Mammary epithelial cell (primary cell): Measurements from ENCODE around the gene TIMM13.

Experiments
- CTCF ChIP-seq, 2 donors: IDR thresholded peaks in 1 of 2; conservative IDR thresholded peaks in 1 of 2; 2 replicates each; pipeline ENCODE4 v1.5.1; 2011 to 2012; ENCODE audit warnings: inconsistent platforms in 2 of 2, low read length in 2 of 2, mild to moderate bottlenecking in 2 of 2, control low read depth in 1 of 2, low read depth in 1 of 2; ENCODE audit not compliant: insufficient read depth in 1 of 2; ENCODE audit errors: extremely low read depth in 1 of 2
- EZH2 ChIP-seq: IDR thresholded peaks from 2 replicates; pipeline ENCODE4 v1.6.1; 2012; ENCODE audit warnings: low read length, inconsistent platforms, borderline replicate concordance

GRCh38 chr19:2451138-2451537 is 23.8 kb upstream of the TIMM13 start:
- no peak for TF ChIP-seq CTCF (conservative IDR thresholded peaks at IDR 0.05 in 1 of 2, IDR thresholded peaks at IDR 0.05 in 1 of 2; ENCODE audit: extremely low read depth in 1 of 2, insufficient read depth in 1 of 2, low read depth in 1 of 2, low read length in 2 of 2)
- TF ChIP-seq EZH2 = no peak
